Measurements from ENCODE around the gene KDM5C.

KDM5C gene

DNA sequence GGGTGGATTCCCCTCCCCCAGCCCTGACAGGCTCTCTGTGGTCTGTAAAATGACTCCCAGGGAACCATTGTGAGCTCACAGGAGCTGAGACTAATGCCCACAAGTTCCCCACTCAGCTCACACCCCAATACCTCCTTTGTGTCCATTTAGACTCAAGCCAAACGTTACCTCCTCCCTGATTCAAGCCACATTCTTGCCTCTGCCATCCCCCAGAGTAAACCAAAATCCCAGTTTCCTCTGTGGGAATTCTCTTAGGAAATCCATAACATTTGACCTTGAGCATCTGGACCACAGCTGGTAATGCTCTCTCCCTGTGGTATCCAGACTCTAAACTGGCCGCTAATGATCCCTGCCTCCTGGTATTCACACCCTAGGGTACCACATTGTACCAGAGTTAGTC lies 26.3 kb upstream of the KDM5C start:
- in situ Hi-C loops (cut with MboI; ENCODE audit: low sequenced_read_pairs) = no loop called here

DNA sequence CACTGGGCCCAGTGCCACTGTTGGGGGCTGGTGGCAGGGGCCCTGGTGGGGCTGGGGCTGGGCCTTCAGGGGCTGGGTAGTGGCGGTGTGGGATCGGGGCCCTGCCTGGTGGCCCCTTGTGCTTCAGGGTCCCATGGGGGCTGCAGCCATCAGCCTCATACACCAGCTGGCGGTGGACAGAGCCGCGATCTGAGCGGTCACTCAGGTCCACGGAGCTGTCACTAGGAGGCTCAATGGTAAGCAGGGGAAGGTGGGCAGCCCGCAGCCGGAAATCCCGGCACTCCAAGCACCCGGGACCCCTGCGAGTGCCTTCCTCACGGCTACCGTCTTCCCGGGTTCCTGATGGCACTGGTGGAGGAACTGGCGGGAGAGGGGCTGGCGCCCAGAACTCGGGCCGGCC lies 25.5 kb upstream of the KDM5C start:
- in situ Hi-C loops (cut with MboI; ENCODE audit: low sequenced_read_pairs) = no loop called here

DNA sequence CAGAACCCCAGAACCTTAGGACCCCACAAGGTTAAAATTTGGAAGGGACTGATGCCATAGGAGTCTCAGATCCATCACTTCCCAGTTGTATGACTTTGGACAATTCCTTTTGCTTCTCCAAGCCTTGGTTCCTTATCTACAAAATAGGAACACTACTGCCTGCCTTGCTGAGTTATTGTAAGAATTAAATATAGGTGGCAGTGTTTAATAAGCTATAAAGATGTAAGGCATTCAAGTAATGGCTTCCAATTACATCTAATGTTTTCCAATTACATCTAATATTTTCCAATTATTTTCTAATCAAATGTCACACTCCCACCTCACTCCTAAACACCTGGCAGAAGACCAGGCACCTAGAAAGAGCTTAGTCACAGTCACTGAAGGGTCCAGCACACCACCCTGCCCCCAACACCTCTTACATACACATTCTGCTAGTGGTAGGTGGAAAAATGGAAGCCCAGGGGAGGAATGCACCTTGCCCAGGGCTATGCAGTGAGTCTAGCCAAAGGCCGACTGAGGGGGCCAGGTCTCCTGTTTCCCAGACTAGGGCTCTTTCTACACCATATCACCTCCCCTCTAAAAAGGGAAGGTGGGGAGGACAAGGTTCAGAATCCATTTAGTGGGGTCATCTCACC lies 24.5 kb upstream of the KDM5C start:
- in situ Hi-C loops (cut with MboI; ENCODE audit: low sequenced_read_pairs) = no loop called here

DNA sequence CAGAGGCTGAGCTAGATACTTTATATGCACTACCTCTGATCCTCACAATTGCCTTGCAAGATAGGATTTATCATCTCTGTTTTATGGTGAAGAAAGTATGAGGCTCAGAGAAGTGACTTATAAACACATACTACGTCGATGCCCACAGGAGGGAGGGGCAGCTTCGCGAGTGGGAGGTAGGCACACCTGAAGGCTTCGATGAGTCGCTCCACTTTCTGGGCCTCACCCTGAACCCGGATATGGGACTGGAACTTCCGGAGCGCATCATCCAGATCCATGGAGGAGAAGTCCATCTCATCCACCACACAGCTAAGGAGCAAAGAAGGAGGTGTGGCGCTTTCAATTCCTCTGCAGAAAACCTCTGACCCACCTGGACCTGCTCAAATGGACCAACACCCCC lies 22.9 kb upstream of the KDM5C start:
- in situ Hi-C loops (cut with MboI; ENCODE audit: low sequenced_read_pairs) = no loop called here

DNA sequence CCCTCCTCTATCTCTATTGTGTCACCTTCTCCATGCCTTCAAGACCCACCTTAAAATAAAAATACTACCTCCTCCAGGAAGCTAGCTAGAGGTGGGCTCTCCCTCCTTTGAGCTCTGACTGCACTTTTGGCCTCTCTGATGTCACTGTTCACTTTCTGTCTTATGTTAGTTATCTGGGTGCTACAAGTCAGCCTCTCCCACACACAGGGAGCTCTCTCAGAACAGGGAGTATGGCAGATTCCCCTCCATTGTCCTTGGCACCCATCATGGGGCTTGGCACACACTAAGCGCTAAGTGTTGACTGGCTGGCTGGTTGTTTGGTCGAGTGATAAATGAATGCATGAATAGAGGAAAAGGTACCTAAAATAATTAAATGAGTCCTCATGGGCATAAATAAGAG lies 21.2 kb upstream of the KDM5C start:
- in situ Hi-C loops (cut with MboI; ENCODE audit: low sequenced_read_pairs) = no loop called here

DNA sequence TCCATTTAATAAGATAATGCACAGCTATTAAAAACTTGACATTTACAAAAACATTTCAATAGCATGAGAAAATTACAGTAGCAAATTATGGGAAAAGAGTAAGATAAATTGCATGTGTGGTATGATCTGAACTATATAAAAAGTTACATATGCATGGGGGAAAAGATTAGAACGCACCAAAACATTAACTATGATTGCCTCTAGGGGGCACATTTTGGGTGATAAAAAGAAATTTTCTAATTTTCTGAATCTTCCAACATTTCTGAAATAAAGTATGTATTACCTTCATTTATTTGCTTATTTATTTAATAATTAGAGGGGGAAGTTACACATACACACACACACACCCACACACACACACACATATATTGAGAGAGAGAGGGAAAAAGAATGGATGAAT lies 19.6 kb upstream of the KDM5C start:
- in situ Hi-C loops (cut with MboI; ENCODE audit: low sequenced_read_pairs) = no loop called here

DNA sequence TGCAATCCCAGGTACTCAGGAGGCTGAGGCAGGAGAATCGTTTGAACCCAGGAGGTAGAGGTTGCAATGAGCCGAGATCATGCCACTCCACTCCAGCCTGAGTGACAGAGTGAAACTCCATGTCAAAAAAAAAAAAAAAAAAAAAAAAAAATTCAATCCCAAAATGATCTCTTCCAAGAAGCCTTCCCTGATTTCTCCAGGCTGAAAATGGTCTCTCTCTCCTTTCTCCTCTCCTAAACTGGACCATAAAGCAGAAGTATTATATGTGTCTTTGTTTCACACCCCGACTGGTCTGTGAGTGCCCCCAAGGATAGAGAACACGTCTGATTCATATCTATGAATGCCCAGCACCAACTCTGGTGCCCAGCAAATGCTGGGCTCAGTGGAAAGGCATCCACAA lies 17.3 kb upstream of the KDM5C start:
- in situ Hi-C loops (cut with MboI; ENCODE audit: low sequenced_read_pairs) = no loop called here

DNA sequence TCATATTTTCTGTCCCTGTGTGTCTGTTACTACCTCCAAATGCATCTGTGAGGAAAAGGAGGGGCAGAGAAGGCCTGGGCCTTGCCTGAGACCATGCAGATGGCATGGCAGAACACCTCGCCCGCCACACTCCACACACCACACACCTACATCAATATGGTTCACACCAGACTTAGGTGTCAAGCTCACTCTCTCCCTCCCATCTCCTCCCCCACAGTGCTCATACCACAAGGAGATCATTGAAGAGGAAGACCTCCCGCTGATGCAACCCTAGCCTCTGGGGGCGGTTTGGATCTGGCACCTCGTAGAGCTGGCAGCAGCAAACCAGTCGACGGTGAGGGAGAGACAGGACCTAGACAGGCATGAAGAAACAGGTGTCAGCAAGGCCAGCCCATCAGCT lies 16.6 kb upstream of the KDM5C start:
- in situ Hi-C loops (cut with MboI; ENCODE audit: low sequenced_read_pairs) = no loop called here

DNA sequence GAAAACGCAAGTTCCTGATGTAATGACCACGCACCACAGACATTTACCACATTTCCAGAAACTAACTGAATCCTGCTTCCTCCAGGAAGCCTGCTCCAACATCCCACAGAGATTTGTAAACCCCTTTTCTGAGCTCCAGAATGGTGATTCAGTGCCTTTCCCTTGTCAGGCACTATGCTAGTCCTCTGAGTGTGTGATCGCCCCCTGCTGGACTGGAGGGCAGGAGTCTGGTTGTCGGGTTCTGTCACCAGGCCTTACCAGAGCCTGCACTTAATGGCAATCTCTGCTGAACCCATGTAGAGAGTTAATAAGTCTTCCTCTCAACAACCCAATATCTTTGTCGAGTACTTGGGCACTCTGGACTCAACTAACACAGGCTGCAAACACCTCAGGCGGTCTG lies 14.5 kb upstream of the KDM5C start:
- in situ Hi-C loops (cut with MboI; ENCODE audit: low sequenced_read_pairs) = no loop called here

DNA sequence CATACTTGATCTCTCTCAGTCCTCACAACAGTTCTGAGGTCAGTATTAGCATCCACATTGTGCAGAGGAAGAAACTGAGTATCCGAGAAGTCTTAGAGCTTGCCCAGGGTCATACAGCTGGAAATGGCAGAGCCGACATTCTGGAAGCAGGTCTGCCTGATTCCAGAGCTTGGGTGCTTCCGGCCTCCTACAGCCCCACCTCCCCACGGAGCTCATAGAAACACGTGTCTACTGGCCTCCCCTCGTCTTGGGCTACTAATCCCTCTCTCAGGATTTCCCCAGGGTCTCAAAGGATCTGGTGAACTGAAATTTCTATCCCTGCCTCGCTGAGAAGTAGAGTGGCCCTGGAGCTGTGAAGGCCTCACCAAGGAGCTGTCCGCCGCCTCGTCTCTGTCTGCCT lies 12.0 kb upstream of the KDM5C start:
- in situ Hi-C loops (cut with MboI; ENCODE audit: low sequenced_read_pairs) = no loop called here

DNA sequence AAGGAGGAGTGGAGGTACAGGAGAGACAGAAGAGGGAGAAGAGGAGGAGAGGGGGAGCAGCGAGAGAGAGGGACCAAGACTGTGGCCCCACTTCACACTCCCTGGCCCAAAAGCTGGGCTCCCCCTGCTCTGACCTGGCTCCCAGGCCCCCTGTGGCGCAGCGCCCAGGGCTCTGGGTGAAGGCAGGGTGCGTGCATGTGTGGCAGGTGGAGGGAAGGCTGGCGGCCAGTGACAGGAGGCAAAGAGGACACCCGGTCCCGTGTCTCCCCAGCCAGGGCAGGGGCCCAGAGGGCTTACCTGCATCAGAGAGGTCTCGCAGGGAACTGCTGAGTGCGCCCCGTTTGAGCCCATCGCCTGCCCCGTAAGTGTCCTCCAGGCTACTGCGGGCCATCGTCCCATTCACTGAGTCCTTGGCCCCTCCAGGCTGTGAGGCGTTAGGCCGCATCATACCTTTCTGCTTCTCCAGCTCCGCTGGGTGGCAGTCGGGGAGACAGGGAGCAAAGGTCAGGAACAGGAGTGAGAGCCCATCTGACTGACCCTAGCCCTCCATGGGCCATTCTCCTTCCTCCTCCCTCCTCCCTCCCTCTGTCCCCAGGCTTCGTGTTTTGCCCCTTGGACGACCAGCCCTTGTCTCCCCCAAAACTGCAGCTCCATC lies 11.1 kb upstream of the KDM5C start:
- in situ Hi-C loops (cut with MboI; ENCODE audit: low sequenced_read_pairs) = no loop called here

DNA sequence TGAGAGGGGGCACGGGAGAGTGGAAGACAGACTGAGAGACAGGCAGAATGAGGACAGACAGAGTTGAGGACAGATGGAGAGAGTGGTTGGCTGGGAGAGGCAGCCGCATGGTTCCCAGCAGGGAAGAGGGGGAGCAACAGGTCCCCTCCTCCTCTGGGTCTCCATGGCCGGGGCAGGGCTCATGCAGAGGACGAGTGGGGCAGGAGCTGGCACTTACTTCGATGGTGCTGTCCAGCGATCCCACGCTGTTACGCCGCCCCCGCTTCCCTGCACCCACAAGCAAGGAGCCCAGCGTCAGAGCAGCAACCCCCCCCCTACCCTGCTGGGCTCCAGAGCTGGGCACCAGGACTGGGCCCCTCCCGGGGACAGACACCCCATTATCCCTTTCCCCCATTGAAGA lies 10.6 kb upstream of the KDM5C start:
- in situ Hi-C loops (cut with MboI; ENCODE audit: low sequenced_read_pairs) = no loop called here

DNA sequence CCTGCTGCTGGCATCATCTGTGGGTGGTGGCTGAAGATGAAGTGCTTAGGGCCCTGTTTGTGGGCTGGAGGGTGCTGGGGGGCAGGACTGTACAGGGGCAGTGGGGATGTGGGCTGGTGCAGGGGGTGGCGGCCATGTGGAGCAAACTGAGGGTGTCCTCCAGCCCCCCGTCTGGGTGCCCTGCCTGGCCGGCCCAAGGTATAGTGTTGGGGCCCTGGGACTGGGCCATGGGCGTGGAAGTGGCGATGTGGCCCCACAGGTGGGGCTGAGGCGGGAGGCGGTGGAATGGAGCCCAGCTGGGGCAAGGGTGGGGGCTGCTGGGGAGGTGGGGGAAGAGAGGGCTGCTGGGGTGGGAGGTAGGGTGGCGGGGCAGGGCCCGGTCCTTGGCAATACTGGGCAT lies 9.5 kb upstream of the KDM5C start:
- in situ Hi-C loops (cut with MboI; ENCODE audit: low sequenced_read_pairs) = no loop called here

DNA sequence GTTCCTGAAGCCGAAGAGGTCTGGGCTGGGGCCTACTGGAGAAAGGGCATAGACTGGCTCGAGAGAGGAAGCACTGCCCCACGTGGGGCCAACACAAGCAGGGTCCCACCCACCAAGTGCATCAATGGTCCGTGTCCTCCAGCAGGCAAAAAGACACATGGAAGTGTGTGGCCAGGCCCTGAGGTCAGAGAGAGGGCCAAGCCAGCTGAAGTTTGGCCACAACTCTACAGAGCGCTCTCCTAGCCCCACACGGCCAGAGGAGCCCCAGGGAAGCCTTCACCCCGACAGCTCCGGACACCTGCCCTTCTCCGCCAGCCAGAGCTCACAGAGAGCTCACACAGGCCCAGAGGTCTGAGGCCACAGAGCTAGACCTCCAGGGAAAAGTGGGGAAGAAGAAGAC lies 8.5 kb upstream of the KDM5C start:
- in situ Hi-C loops (cut with MboI; ENCODE audit: low sequenced_read_pairs) = no loop called here

DNA sequence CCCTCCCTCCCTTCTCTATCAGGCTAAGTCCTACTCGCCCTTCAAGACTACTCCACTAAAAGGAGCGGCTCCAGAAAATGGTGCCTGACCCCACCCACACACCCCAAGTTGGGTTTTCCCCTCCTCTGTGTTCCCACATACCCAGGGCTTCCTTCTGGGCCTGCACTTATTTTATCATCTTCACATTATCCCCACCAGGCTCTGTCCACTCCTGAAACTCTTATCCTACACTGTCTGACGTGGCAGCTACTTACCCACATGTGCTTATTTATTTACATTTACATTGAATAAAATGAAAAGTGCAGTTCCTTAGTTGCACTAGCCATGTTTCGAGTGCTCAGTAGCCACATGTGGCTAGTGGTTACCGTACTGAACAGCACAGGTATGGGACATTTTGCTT lies 5.1 kb upstream of the KDM5C start:
- in situ Hi-C loops (cut with MboI; ENCODE audit: low sequenced_read_pairs) = no loop called here

DNA sequence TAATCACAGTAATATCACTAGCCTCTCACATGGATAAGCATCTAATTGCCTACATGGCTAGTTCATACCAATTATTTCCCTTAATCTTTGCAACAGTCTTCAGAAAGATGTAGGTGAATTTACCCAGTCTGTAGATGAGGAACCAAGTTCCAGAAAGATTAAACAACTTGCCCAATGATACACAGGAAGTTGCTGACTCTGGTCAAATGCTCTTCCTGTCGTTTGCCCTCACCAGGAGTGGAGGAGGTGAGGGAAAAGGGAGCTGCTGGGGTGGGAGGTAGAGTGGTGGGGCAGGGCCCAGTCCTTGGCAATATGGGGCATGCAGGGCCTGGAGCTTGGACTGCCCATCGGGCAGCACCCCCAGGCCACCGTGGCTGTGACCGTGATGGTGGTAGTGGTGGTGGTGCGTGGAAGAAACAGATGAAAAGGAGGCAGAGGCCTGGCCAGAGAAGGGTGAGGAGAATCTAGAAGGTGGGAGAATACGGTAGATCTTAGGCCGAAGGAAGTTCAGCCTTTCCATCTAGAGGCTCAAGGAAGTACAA lies 2.3 kb upstream of the KDM5C start:
- in situ Hi-C loops (cut with MboI; ENCODE audit: low sequenced_read_pairs) = no loop called here

DNA sequence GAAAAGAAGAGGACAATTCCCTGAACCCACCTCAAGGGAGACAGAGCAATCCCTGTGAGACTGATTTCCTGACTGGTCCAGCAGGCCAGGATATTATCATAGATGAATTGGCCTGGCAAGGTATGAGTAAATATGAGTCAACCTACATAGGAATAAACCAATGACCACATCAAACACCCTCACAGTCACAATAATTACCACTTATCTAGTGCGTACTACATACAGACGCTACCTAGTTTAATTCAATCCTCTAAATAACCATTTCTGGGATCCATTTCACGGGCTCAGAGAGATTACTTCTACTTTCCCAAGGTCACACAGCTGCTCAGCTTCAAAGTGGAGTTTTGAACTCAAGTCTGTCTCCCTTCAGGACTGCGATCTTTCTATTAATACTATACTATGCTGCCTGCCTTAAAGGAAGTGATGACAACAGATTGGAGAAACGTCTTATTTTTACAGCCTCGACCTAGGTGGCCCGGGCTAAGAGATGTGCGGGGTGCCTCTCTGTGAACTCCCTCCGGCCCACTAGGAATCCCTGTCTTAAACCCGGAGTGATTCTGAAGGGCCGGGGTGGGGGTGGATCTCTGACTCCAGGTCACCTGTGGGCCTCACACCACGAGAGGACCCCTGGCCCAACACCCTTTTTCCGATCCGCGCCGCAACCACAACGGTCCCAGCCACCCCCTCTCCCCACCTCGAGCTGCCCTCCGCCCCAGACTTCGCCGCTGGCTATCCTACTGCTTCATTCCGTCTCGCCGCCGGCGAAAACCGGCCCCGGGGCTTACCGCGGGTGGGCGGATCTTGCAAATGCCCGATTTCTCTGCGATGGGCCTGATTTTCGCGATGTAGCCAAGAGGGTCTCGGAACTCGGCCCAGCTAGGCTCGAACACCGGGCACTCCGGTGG lies 800 bp downstream of the KDM5C start:
- in situ Hi-C loops (cut with MboI; ENCODE audit: low sequenced_read_pairs) = no loop called here

DNA sequence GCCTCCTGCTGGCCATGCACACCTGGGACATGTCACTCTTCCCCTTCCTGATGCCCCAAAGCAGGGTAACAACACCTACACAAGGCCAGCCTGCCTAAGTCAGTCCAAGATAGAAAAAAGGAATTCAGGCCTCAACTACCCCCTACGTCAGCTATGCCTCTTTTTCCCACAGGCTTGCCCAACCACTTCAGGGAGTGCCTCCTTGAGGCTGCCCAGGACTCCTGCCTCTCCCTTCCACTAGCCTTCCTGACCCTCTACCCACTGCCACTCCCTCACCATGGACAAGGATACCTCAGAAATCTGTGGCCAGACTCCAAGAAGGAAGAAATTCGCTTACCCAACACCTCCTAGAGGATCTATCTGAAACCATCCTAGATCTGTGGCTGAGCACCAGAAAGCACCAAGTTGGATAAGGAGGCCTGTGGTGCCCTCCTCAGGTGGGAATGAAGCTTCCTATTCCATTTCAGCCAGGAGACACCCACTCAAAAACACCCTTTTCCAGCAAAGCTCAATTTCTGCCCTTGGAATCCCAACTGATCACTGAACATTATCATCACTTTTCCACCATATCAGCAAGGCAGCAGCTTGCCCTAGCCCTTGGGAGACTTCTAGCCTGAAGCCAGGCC lies 1.8 kb downstream of the KDM5C start:
- in situ Hi-C loops (cut with MboI; ENCODE audit: low sequenced_read_pairs) = no loop called here

DNA sequence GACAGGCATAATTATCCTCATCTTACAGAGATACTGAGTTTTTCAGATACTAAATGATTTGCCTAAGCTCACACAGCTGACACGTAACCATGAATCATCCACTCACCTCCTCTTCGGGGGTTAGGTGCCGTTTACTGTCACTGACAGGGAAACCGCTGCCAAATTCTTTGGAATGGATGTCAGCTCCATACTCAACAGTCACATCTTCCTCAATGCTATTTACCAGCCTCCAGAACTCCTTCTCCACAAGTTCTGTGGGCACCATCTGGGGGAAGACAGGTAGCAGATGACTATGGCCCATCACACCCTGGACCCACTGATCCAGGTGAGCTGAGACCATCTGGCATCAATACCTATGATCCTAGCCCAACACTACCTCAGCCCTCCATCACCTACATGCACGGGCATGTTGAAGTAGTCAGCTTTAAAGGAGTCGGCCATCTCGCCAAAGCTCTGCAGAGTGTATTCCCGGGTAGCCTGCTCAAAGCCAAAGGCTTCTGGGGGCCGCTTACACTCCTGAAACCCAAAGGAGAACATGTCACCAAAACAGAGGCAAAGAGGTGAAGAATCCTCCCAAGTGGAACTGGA lies 13.5 kb downstream of the KDM5C start:
- in situ Hi-C loops (cut with MboI; ENCODE audit: low sequenced_read_pairs) = no loop called here

DNA sequence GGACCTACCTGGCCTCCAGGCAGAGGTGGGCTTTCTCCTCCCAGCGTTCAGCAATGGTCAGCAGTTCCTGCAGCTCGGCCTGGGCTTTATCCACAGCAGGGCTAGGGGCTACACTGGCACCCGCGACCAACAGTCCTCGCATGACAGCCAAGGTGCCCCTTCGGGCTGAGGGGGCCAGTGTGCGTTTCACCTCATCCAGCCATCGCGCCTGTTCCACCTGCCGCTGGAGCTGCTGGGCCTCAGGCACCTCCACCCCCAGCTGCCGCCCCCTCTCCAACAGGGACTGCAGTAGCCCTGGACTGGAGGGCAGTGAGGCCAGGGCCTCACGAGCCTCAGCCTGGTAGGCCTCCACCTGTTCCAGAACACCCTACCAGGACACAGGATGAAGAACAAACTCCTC lies 28.3 kb downstream of the KDM5C start:
- in situ Hi-C loops (cut with MboI; ENCODE audit: low sequenced_read_pairs) = no loop called here

DNA sequence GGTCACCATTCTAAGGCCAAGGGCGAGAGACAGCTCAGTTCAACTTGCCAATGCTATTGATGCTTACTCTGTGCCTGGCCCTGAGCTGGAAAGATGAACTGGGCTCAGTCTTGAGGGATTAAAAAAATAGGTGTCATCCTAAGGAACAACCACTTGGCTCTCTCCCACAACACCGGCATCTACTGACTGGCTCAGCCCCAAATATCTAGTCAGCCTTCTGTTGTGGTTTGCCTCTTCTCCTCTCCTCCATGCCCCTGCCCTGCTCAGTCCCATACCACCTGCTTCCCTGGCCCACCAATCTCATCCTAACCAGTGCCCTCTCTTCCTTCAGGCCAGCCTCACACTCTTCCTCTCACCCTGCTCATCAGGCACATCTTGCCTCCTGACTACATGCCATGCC lies 29.6 kb downstream of the KDM5C start:
- in situ Hi-C loops (cut with MboI; ENCODE audit: low sequenced_read_pairs) = no loop called here

All from HL-60/S4 (cell line).